ENCODE results near the gene NRG3.
A peak's percentile ranks its signal among the peaks of the same experiment; 100 is the strongest.

NRG3 gene

DNA sequence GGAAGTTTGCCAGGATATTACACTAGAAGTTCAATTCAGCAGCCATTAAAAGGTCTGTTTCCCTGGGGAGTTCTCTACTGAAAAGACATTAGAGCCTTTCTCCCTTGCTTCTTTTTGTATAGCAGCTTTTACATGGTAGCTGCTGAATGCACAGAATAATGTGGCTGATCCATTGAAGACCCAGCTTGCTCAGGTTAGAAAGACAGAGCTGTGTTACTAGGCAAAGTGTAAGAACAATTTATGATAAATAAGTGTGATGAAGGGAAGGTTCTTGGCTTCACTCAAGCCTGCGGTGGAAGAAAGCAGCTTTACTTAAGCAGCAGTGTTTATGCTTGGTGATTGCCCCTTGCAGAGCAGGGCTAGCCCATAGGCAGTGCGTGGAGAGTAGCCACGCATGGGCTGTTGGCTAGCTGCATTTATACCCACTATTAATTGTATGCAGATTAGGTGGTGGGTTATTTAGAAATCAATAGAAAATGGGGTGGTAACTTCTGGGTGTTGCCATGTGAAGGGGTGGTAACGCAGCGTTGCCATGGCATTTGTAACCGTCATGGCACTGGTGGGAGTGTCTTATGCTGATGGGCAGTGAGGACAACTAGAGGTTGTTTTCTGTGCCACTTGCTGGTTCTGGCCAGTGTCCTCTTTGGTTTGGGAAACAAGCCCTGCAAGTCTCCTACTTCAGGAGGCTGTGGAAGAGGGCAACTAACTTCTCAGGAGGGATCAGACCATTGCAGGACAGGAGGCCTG, 942.9 kb downstream of the NRG3 start:
- no peak for DNase-seq (ENCODE audit: low spot score)

DNA sequence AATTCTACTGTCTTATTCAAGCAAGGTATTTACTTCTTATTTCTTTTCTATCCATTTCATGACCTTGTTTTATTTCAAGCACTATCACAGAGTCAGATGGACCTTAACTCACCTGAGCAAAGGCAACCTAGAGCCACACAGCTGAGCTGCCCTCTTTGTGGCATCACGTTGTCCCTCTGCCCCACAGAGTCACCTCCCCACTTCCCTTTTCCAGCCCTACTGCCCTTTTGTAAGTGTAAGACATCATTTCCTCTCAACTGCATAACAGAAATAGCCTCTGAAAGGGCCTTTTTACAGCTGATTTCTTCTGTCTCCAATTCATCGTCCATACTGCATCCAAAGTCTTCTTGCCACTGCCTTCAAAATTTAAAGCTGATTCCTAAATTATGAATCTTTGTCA, 946.0 kb downstream of the NRG3 start:
- no peak for DNase-seq (ENCODE audit: low spot score)

DNA sequence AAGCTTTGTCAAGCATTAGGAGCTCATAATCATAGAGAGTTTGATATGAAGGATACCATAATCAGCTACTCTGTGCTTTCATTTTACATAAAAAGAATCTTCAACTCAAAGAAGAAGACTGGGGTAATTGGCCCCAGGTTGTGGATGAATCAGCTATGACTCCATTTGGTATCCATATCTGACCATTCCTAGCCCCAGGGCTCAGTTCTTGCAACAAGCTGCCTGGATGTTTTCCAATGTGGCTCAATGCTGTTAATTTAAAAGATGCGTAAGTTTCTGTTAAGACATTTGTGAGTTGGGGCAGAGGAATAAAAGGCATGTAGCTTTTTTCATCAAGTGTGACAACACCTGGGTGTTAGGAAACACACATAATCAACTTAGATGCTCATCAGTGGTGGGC, 951.1 kb downstream of the NRG3 start:
- DNase-seq (ENCODE audit: low spot score), result no peak

DNA sequence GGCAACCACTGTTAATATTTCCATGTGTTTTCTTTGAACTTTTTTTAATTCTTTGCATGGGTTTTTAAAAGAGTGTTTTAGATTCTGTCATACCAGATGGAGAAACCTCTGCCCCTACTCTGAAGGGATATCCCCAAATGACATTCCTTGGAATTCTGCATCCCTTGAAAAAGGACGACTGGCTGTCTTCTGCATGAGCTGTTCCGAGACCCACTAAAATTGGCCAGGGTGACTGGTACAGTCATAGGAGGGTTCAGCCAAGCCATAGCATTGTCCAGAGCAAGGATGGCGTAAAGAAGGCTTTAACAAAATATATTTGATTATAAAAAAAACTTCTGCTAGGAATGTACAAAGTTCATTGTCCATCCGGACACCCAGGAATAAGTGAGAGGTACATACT, 952.9 kb downstream of the NRG3 start:
- no peak for DNase-seq (ENCODE audit: low spot score)

DNA sequence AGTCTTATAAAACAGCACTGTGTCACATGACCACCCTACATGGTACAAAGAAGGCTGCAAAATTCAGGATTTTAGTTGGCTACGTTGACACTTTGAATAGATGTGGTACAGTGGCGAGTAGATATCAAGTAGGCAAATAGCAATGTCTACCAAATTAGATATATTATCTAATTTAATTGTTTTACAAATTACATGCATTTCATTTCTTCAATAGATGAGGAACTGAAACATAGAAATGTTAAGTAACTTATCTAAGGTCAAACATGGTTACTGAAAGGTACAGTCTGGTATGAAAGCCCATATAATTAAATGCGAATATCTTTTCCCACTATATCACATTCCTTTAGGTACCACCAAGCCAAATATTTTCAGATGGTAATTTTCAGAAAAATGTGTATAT, 972.2 kb downstream of the NRG3 start:
- no peak for DNase-seq (ENCODE audit: low spot score)

DNA sequence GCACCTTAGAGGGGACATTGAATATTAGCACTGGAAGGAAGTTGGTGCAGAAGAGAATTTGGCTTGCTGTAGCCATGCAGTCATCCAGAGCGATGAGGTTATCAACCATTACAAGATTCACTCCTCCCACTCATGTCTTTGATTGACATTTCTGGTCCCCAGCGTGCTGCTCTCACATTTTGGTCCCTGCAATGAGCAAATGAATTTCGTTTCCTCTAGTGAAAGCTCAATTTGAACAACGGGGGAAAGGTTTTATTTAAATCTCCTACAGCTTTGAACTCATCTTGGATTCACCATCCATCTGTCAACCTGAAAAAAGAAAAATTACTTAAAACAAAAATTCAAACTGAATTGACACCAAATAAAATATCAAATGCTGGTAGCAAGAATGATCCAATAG, 975.2 kb downstream of the NRG3 start:
- no peak for DNase-seq (ENCODE audit: low spot score)

DNA sequence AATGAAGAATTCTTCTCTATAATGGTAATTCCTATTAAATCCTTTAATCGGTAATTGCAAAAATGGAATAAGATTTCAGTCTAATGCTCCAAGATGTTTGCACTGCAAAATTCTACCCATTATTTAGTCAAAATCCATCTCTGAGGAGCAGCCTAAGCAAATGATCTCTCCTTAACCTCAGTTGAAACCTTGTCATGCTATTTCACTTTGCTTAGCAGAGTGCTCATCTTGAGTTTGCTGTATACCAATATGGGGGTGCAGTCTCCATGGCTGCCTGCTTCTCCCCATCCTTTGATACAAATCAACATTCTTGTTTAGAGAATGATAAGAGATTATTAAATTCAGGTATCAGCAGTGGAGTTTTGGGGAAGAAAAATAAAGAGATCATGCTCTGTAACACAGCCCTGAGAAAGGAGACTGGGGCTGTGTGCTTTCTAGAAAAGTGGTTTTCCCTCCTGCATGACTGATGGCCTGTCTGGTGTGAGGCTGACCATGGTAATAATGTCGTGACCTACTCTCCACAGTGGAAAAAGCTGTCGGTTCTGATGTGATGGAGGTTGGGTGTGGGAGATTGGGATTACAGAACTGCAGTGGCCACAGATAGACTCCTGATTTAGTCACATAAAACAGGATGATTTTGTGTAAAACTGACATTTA, 982.1 kb downstream of the NRG3 start:
- no peak for DNase-seq (ENCODE audit: low spot score)

DNA sequence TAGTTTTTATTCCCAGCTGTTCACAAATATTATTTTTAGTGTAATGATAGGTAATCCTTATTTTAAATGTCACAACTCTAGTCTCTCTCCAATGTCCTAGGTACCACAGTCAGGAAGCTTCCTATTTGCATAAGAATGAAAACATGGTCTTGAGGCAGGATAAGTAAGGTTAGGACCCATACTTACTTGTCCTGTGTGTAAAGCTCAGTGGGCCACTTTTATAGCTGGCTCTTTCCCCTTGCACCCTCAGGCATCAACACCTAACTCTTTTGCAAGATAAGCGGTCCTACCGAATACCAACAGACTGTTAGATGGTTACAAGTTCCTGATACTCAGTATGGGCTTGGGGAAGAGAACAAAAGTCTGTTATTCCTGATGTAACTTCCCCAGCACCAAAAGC, 986.9 kb downstream of the NRG3 start:
- no peak for DNase-seq (ENCODE audit: low spot score)

DNA sequence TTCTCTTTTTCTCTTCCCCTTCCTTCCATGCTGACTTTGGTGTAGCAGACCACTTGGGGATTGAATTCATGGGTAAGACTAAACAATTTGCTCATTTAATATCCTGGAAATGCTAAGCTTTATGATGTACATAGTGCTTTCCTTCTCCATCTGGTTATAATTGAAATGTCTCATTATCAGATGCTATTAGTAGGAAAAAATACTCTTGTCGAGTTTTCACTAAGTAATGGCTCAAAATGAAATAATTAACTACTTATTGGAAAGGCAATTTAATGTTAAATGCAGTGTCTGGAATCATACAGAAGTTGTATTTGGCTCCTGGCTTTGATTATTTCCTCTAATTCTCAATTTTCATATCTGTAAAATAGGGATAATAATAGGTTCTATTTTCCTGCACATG, 990.4 kb downstream of the NRG3 start:
- no peak for DNase-seq (ENCODE audit: low spot score)

DNA sequence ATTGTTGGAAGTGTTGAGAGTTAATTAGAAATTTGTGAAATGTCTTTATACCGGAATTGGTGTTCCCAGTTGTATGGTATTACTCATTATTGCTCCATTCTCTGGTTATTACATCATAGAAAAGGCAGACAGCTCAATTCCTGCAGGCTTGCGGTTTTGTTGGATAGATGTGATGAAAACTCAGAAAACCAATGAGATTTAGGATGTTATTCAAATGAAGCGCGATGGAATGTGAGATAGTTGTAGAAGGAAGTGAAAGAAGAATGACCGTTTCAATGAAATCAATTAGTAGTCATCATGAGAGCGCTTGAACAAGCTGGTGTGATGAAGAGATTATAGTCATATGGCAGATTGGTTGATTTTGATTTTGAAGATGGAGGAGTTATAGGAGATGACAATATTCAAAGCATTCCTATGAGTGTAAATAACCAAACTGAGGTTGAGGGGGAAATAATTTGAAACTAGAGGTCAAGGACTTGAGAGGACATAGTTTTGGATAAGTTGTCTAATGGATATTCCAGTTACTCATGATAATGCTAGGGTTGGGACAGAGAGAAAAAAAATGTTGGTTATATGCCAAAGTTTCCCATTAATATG, 991.5 kb downstream of the NRG3 start:
- peak; percentile 24 for DNase-seq (ENCODE audit: low spot score)

DNA sequence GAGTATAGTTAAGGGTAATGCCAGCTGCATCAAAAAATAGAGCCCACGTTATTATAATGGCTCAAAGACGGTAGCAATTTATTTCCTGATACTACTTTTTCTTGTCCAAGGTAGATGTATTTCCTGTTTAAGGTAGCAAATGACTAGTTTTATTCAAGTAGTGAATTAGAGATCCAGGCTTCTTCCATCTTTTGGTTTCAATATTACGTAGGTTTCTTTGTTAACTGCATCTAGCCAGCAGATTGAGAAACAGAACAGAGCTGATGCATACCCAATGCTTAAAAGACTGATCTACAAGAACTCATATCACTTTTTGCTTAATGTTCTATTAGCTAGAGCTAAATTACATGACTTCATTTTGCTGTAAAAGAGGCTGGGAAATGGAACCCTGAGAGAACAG, 992.1 kb downstream of the NRG3 start:
- no peak for DNase-seq (ENCODE audit: low spot score)

DNA sequence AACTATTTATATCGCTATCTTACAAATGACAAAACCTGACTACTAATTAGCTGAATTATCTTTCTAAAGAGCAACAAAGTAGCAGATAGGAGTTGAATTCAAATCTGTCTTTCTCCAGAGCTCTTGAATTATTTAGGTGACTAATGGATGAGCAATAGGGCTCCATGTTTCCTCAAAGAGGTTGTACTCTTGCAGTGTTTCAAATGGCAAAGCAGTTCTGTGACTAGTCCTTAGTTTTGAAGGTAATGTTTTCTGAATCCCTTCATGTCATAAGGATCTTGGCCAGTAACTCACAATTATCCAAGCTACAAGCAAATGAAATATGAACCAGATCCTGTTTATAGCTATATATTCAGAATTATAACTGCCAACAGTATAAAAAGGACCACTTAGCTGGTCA, 999.7 kb downstream of the NRG3 start:
- DNase-seq (ENCODE audit: low spot score), result no peak

DNA sequence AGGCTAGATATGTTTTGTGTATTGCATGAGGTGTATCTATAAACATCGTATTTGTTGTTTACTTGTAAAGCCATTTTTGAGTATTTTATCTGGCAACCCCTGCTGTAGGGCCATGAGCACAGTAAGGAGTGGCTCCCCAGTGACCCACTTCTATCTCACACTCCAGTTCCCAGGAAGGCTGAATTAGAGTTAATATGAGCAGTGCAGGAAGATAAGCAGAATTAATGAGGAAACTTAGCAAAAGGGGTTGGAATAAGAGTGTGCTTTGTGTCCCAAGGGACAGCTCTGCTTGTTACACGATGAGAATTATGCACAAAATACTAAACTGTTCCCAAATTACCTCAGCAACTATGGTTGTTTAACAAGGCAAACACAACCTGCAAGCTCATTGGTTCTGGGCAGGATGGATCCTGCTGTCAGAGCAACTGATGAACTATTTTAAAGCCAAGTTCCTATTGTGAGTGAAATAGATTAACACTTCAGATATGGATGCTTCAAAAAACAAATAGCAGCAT, 1005.8 kb downstream of the NRG3 start:
- DNase-seq (ENCODE audit: low spot score), result no peak

DNA sequence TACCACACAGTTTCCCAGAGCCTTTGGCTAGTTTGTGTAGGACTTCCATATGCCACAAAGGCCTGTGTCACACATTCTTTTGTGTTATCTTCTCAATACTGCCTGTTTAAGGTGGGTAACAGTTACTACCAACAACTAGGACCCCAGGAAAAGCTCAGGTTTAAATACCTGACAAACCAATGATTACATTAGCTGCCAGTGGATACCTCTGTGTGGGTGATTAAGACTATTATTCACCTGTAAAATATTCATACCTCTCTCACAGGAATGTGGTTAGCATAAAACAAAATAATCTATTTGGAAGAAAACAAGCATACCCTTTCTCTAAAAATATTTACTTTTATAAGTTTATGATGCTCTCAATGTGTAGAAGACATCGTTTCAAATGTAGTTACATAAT, 1007.7 kb downstream of the NRG3 start:
- DNase-seq (ENCODE audit: low spot score), result no peak

DNA sequence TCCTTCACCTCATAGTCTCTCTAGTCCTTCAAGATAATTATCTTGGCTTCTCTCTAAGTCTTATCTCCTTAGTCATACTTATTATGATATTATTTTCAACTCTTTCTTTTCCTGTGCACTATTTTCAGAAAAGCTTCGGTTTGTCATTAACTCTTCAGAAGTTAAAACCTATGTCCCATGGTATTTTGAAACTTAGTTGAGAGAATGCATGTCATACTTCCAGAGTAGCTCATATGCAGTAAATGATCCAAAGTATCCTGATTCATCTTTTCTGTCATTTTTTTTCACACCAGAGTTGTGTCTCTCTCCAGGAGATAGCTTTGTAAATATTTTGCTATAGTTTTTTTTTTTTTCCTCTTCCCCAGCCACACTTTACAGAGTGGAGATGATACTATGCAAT, 1008.6 kb downstream of the NRG3 start:
- no peak for DNase-seq (ENCODE audit: low spot score)

DNA sequence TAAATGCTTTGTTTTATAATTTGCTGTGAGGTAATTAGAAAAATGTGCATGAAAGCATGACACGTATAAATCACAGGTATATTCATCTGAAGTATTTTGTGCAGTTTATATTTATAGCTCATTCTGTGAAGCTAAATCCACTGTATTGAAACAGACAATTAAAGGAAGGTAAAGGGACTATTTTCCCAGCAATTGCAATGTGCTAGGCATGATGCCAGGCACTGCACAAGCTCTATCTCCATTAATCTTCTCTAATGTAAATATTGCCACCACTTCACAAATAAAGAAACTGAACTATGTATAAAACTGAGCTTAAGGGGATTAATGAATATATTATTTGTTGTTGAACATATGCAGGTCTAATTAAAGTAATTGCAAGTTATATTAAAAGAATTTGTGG, 1012.5 kb downstream of the NRG3 start:
- DNase-seq (ENCODE audit: low spot score), result no peak

DNA sequence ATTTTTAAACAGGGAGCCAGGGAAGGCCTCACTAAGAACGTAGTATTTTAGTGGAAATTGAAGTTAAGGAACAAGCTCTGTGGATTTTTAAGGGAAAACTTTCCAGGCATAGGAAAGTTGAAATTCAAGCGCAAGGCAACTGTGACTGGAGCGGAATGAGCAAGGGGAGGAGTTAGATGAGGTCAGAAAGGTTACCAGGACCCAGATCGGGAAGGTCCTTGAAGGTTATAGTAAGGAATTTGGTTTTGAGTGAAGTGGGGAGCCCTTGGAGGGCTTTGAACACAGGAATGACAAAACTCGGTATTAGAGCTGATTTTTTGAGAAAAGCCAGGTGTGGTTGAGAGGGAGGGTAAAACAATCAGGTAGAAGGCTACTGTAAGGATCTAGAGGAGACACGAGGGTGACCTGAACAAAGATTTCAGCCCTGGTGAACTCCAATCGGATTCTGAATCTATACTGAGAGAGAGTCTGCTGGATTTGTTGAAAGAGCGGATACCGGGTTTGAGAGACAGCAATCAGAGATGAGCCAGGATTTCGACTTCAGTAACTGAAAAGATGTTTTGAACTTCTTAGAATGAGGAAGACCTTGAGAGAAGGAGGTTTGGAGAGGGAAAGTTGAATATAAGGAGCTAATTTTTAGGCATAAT, 1013.9 kb downstream of the NRG3 start:
- no peak for DNase-seq (ENCODE audit: low spot score)

DNA sequence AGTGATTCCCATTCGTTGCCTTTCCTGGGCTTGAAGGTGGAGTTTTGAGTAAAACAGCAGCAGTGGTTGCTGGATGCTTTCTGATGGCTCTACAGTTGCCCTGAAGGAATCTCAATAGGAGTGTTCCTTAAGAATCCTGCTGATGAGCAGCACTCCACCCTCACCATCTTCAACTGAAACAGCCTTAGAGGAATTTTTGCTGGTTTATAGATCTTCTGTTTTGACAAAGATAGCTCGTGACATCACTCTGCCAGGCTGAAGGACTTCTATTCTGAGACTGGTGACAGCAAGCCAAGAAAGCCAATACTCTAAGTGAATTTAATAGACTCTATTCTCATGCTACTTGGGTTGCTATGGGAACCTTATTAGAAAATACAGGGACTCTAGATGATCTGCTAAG, 1014.7 kb downstream of the NRG3 start:
- DNase-seq (ENCODE audit: low spot score), result no peak

DNA sequence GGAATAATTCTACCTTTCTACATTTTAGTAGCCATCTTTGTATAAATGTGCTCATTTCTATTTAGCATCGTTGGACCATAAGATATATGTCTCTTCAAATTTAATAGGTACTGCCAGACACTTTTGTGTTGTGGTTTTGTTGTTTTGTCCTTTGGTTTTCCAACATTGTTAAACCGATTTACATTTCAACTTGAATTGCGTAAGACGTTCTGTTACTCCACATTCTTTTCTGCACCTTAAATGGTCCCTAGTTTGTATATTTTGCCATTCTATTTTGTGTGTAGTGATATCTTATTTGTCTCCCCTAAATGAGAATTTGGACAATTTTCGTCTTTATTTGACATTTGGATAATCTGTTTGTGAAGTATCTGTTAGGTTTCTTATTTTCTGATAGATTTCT, 1015.6 kb downstream of the NRG3 start:
- no peak for DNase-seq (ENCODE audit: low spot score)

DNA sequence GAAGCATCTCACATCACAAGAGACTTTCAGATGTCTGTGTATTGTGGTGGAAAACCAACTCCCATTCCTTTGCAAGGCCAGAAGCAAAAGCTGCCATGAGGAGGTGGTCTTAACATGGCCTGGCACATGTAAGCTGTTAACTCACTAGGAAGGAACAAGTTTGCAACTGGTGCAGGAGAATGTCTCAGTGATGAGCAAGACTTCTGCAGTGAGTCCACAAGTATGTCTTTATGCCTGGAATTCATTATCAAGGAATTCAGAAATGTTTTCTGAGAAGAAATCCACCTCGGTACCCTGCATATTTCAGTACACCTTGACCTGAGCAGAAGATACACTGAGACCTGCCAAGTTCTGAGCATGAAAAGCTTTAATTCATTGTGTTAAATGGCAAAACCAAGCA, 1033.1 kb downstream of the NRG3 start:
- DNase-seq (ENCODE audit: low spot score), result no peak

DNA sequence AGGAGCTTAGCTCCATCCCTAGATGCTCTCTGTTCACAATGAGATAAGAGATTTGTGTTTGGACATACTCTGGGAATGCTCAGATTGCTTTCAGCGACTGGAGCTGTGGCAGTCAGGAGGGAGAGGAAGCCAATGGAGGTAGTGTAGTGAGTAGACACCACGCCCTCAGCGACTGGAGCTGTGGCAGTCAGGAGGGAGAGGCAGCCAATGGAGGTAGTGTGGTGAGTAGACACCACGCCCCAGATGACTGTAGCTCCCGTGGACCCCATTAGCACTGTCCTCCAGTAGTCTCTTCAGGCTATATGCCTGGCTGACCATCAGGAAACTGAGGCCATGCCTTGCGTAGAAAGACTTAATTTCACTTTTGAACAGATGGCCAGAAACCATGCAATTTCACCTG, 1033.8 kb downstream of the NRG3 start:
- DNase-seq (ENCODE audit: low spot score), result no peak

DNA sequence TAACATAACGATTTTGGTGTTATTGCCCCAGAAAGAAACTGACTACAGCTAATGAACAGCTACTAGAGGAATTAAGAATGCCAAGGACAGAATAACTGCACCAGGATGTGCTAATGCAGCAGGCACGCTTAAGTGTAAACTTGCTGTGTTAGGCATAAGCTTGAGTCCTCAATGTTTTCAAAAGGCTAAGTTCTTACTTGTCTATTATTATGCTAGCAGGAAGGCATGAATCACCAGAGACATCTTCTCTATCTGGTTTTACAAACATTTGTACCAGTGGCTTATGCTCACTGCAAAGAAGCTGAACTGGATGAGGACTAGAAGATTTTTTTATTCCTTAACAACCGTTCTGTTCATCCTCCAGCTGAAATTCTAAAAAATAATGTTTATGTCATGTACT, 1035.3 kb downstream of the NRG3 start:
- DNase-seq (ENCODE audit: low spot score), result no peak

DNA sequence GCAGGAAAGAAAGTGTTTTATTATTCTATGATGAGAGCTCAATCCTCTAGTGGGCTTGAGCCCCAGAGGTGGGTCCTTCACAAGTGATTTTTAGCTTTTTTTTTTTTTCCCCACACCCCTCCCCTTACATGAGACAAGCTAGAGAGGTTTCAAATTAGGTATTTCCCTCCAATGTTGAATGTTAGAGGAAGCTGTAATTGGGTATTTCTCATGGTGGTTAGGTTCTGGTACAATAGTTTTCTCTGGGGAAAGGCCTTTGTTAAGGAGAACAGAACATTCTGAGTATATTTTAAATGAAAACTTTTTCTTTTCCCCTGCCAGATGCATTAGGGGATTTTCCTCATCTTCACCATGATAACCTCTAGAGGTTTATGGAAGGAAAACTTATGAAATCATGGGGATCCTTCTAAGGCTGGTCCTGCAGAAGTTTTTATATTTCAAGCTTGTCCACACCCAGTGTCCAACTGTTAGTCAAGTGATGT, 1039.7 kb downstream of the NRG3 start:
- DNase-seq (ENCODE audit: low spot score), result no peak

Measured in SW480 (cell line).